HG02798 (cell line): Measurements from ENCODE around the gene NOL8.

Source experiments
- ATAC-seq: cut with Tn5 transposase; IDR thresholded peaks from one replicate; pipeline ENCODE4 v1.9.1; 2021; ENCODE audit warnings: mild to moderate bottlenecking; ENCODE audit not compliant: unreplicated experiment, poor library complexity

Gene NOL8

DNA sequence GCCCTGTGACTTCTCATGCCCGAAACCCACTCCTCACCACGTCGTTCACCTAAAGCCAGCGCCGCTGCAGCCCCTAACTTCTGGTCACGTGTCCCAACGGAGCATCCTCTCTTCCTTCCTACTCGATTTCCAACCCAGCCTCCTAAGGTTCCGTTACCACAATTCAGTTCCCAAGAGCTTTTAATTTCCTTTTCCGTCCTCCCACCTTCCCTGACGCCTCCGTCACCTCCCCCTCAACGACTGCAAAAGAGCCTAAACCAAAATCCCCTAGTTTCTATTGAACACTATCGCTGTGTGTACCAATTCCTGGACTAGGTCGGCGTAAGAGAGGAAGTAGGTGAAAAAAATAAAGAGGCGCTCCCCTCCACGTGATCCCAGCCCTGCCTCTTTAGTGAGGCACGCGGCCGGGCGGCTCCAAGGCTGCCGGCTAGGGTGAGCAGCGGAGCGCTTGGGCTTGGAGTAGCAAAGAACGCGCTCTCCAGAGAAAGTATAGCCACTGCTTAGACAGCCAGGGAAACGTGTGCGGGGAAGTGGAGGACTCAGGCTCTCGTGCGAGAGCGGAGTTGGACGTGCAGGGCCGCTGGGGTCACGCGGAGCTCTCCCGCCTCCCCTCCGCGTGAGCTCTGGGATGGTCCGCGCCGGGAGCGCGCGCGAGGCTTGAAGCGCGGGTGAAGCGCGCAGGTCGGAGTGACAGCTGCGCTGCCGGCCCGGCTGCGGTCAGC, at the start of gene NOL8, which contains the start of gene CENPP:
Gene NOL8, minus strand, starts transcription at position 82 of the 722 bp plus-strand sequence. CDS start 1,189 bp downstream, outside the sequence.
Gene CENPP, plus strand, starts transcription at position 685 of the 722 bp plus-strand sequence.
- ATAC-seq: peak; percentile 95

DNA sequence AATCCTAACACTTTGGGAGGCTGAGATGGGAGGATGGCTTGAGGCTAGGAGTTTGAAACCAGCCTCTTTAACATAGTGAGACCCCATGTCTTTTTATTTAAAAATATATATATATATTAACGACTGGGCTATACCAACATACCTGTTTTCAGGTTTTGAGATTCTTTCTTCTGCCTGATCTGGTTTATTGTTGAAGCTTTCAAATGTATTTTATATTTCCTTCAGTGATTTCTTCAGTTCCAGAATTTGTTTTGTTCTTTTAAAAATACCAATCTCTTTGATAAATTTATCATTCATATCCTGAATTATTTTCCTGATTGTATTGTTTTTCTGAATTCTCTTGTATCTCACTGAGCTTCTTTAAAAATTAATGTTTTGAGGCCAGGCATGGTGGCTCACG, 48.0 kb upstream of the NOL8 start:
- ATAC-seq: no peak

DNA sequence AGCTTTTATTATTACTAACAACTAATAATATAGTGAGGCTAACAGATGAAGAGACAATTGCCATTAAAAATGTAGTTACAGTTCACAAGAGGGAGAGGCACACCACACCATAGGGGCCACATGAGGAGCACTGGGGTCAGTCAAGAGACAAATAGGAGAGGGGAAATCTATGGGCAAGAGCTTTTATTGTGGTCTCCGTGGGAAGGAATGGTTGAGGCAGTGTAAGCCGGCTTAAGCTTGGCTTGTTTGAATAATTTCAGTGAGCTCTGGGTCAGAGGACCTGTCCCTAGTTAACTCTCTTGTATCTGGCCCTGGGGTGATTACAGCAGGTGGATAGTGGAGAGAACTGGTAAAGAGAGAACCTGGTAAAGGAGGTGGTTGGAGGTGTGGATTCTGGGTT, 43.9 kb upstream of the NOL8 start:
- no peak for ATAC-seq

DNA sequence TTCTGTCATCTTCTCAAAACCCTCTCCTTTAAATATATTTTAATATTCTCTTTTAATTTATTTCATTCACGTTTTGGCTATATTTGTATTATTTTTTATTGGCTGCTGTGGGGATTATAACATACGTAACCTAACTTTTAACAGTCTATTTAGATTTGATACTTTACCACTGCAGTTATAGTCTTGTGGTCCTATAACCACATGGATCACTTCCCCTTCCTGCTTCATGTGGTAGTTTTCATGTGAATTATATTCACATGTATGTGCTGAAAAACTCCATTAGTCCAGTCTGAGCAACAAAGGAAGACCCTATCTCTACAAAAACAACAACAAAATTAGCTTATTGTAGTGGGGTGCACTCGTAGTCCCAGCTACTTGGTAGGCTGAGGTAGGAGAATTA, 34.9 kb upstream of the NOL8 start:
- ATAC-seq: no peak

DNA sequence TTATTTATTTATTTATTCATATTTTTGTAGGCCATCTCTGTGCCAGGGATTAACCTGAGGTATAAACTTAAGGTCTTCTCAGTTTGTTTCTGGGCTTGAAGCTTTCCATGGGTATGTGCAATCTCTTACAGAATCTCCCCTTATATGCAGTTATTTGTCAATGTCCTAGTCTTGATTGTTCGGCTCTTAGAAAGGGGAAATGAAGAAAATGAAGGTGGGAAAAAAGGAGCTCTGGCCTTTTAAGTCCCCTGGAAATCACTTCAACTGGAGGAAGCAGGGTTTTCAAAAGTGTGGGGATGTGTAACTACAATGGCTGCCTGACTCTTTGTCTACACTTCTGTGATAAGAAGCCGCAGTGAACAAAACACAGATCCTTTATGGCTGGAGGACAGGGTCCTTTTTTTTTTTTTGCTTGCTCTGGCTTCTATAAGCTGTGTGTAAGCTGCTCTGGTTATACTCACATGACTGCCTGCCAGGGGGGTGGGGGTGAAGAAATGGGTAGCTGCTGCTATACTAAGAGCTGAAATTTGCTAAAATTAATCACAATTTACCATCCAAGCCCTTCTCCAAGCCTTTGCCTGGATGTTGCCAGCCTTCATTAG, 34.3 kb upstream of the NOL8 start:
- no peak for ATAC-seq

DNA sequence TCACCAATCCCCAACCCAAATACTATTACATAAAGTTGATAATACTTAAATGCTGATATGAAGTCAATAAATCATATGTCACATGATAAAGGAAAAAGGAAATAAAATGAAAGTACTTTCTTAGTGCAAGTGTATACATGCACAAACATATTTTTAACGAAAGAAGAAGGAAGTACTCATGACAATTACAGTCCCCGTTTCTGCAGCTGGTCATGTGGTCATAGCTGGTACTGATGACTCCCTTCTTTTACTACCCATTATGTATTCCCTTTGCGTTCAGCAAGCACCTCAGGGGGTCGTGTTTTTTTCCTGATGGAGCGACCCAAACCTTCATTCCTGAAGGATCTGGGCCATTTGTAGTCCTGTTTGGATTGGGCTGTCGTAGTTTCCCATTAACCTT, 27.9 kb upstream of the NOL8 start:
- ATAC-seq: no peak

DNA sequence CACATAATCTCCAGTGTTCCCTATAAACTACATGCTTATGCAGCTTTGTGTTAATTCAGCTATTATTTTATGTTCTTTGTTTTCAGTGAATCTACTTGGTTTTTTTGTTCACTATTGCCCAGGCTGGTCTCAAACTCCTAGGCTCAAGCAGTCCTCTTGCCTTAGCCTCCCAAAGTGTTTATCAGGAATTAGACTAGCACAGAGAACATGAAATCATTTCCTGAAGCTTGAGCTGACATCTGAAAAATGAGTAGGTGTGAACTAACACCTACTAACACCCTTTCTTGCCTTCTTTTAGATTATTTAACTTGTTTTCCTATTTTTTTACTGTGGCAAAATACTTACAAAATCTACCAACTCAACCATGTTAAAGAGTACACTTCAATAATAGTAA, 25.6 kb upstream of the NOL8 start:
- no peak for ATAC-seq

DNA sequence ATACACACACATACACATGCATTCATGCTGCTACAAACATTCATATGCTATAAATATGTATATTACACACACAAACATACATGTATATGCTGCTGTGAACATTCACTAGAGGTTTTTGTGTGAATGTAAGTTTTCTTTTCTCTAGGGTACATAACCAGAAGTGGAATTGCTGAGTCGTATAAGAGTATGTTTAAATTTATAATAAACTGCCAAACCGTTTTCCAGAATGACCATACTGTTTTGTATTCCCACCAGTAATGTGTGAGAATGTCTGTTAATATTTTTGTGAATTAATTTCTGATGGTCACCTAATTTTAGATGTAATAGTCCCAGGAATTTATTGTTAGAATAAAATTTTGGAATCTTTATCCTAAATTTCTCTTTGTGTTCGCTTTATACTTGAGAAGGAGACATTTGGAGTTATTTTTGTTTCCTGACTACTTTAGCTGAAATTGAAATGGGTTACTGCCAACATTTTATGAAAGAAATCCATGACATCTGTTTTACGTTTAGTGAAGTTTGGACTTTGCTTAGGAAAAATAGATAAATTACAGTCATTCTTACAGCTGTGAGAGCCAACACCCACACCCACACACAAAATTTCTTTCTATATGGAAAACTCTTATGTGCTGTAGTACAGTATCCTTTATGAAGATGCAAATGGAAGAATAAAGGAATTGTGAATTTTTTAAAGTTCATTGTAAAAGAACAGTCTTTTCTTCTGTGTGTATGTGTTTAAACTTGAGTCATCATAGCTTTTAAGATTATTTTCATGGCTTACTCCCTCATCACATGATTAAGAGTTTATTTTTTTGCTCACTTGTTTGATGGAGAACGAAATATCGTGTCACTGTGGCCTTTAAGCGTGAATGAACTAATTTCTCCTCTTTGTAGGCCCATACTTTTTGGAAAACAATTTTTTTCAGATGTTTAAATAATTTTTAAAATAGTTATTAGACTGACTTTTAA, 24.9 kb upstream of the NOL8 start:
- ATAC-seq: no peak

DNA sequence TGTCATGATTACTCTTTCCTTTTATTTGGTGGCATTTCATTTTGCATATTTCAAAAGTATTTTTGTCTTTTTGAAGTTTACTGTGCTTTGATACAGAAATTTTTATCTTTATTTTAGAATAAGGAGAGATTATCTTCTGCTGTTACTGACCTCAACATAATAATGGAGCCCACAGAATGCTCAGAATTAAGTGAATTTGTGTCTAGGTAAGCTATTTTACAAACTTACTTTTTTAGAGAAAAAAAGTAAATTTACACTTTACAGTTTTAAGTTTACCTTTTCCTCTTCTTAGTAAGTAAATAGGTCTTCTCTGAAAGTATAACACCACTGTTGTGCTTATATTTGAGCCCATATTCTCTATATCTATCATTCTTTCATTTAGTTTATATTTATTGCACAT, 20.4 kb upstream of the NOL8 start:
- no peak for ATAC-seq

DNA sequence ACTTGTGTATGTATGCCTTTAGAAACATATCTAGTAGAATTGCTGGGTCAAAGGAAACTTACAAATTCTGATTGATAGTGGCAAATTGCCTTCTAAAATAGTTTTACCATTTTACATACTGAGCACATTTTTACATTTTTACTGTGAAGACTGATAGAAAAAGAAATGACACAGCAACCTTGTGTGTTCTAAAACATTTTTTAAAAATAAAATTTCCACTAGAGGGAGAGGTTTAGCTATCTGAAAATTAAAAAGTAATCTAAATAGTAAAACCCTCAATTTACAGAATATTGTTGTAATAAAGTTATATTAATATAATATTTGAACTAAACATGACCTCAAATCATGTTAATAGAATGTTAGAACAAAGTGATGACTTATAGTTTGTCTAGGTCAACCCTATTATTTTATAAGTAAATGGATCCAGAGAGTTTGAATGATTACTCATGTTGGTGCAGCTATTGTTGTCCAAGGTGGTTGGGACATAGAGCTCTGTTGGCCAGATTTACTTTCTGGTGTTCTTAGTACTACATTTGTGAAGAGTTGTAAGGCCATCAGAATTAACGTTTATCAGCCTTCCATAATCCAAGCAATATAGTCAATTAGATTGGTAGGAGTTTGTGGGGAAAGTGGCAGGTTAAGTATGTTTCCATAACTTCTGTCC, 17.8 kb upstream of the NOL8 start:
- no peak for ATAC-seq

DNA sequence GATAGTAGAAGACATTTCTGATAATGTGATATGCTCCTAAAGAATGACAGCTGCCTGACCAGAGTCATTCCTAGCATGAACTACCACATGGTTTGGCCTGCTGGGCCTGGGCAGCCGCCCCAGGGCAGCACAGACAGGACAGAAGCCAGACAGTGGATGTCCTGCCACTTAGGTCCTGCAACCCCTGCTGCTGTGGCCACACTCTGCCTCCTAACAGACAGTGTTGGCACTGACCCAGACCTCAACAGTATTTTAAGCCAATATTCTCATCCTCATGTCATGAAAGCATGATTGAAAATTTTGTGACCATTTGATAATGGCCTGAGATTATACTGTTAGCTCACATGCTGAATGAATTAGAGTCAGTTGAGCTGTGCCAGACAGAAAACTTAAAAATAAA, 16.4 kb upstream of the NOL8 start:
- no peak for ATAC-seq

DNA sequence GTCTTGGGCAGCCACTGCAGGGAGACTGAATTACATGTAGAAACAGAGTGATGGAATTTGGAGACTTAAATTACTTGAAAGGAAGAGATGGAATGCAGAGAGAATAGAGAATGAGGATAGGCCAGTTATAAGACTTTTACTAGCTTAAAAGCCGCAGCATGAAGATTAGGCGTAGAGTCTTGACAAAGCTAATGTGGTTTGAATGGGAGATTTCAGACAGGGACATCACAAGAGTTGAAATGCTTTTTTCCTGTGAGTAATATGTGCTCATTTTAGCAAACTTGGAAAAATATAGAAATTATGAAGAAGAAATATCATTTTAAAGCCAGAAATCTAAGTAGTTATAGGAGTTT, 8.1 kb upstream of the NOL8 start:
- no peak for ATAC-seq

DNA sequence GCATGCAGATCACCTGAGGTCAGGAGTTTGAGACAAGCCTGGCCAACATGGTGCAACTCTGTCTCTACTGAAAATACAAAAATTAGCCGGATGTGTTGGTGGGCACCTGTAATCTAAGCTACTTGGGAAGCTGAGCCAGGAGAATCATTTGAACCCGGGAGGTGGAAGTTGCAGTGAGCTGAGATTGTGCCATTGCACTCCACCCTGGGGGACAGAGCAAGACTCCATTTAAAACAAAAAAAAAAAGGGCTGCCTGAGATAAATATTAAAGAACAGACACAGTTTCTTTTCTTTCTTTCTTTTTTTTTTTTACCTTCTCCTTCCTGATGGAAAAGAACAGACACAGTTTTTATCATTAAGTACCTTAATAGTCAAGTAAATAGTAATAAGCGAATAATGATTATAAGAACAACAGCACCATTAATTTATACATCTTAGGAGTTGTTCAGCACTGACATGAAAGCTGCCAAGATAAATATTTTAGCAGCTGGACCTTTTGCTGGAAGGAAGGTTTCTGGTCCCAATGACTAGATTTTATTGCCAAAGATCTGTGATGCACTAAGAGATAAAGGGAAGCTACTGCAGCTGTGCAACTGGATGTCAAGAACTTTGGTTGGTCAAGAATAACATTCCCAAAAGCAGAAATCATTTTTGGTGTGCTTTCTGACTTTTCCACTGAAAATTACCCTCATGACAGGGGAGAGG, 7.6 kb upstream of the NOL8 start:
- no peak for ATAC-seq

DNA sequence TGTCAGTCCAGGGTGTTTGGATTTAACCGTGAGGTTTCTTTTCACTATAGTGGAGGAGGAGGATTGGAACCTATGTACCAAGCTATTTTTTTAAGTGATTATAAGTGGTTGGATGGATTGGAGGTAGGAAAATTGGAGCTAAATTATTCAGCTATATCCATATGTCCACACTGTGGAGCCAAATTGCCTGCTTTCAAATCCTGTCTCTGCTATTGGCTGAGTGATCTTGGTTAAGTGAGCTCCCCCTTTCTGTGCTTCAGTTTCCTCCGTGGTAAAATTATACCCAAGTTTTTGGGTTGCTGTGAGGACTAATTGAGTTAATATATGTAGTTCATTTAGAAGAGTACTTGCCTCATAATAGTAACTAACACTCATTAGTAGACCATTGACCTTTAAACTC, 3.1 kb upstream of the NOL8 start:
- ATAC-seq: no peak

DNA sequence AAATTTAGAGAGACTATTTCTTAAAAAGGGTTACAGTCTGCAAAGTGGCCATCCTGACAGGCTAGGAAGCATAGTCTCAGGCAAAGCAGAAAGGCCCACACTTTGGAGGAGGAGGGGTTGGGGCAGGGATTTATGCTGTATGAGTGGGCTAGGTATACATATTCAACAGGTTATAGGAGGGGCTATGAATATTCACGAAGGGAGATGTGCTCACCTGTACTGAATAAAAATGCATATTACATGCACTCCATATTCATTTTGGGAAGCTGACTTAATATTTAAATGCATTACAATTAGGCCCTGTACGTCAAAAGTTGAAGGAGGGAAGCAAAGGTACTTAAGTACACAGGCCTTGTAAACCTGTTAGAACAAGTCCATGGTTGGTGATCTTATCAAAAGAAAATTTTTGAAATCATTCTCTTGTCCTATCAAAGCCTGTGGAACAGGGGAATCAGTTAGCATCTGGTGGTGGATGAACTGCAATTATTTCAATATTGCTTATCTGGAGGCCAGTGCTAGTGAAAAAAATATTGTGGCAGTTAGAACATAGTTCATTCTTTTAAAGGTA, 2.2 kb upstream of the NOL8 start:
- ATAC-seq: no peak

DNA sequence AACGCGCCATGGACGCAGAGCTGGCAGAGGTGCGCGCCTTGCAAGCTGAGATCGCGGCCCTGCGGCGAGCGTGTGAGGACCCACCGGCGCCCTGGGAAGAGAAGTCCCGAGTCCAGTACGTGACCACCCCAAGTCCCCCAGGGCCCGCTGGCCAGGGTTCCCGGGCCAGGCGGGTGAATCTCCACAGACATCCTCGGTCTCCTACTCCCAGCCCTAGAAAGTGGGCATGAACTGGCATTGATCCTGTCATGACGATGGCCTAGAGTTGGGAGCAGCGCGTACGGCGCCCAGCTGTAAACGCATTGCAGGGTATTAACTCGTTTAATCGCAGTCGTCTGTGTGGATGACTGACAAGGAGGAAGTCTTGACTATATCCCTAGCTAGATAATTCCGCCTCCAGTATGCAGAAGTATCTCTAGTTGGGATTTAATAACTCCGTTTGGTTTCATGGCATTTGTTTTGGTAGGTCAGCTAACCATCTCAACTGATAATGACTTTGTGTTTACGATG, 896 bp upstream of the NOL8 start:
- ATAC-seq: no peak

DNA sequence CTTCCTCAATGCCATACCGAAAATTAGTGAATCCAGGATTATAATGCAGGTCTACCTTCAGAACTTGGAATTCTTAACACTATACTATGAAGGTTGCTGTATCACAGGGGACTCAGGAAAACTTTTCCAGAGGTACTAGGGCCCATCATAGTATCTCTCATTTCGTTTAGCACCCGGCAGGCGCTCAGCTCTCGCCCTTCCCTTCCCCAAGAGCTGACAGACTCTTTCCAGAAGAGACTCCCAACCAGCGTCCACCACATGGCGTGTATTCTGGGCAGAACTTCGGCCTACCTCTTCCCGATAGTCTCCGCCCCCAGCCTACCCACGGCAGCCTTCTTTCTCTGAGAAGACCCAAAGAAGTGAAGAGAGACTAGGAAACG, 271 bp downstream of the NOL8 start:
- peak; percentile 18 for ATAC-seq

DNA sequence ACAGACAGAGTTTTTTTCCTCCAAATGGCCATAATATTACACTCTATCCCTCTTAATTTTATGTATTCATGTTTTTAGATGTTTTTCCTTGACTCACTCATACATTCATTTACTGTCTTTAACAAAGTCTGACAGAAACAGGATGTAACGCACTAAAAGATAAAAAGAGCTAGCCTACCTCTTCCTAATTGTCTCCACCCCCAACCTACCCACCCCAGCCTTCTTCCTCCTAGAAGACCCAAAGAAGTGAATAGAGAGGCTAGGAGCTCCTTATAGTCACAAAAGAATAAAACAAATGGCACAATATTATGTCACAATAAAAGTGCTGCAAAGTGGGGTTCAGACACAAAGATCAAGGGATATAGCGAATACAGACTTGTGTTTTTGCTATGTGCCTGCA, 719 bp downstream of the NOL8 start:
- no peak for ATAC-seq

DNA sequence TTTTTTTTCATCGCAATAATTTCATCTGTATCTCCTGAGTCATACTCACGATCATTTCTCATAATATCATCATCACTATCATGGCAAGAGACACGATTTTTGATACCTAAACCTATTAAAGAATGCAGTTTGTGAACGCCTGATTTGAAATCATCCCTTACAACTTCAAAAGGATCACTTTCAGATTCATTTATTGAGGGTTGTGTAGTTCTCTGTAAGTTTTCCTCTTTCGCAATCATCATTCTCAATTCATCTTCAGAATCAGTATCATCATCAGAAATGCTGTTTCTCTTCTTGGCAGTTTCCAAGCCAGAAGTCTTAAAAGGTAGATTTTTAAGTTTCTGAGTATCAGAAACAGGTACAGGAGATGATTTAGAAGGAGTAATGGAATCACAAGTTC, 9.7 kb downstream of the NOL8 start:
- ATAC-seq: no peak

DNA sequence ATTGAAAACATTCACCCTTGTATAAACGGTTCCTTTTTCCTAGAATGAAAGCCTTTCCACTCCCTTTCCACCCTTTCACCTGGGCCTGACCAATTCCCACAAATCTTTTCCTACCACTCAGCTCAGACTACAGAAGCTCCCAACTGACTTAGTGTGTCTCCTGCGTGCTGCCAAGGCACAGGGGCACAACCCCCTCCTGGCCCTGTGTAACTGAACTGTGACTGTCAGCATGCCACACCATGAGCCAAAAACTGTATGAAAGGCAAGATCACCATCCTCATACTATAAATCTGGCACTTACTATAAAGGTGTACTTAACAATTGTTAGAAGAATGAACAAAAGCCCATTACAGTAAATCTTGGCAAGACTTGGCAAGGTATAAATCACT, 11.5 kb downstream of the NOL8 start:
- no peak for ATAC-seq
